H1 (cell line): Measurements from ENCODE around the gene DKKL1. TPM values are rescaled to one million over a fixed set of nuclear protein-coding genes. Genes with fewer than 3 reads are reported as not detected.

Experiments used
- CTCF ChIA-PET: fragments of 300-600 bp; sonication (Branson Sonifier 250); formaldehyde crosslinking; loops from one replicate; lab custom pipeline; 2021; ENCODE audit not compliant: partially characterized antibody; lab: Charles Lee
- POLR2A ChIA-PET: fragments of 300-600 bp; sonication (Branson Sonifier 250); formaldehyde crosslinking; loops from one replicate; lab custom pipeline; 2021; ENCODE audit warnings: inconsistent platforms; ENCODE audit not compliant: partially characterized antibody; lab: Charles Lee
- DNase-seq, 2 experiments: peaks; one replicate each; pipeline versions ENCODE4 v3.0.0 to v3.0.0-alpha.2; 2010 to 2022; ENCODE audit warnings: low spot score in 2 of 2, low read depth in 1 of 2, mixed read lengths in 1 of 2
- FAIRE-seq: peaks from 2 replicates; lab custom pipeline; 2011; peaks lifted over from hg19 to GRCh38; lab: Jason Lieb, UNC
- H2AFZ ChIP-seq: 2 replicates; pipeline ENCODE4 v1.8.1; 2012; ENCODE audit warnings: low read length, inconsistent platforms
- H2AK5ac ChIP-seq: 2 replicates; pipeline ENCODE4 v1.6.1; 2013; ENCODE audit warnings: low read depth, low read length
- H2BK120ac ChIP-seq: replicated peaks from 2 replicates; pipeline ENCODE3; 2013; ENCODE audit warnings: low read depth, low read length, inconsistent platforms
- H2BK12ac ChIP-seq: 2 replicates; pipeline ENCODE4 v1.6.1; 2013; ENCODE audit warnings: low read depth, low read length
- H2BK15ac ChIP-seq: 2 replicates; pipeline ENCODE4 v1.6.1; 2013; ENCODE audit warnings: low read length
- H2BK20ac ChIP-seq: 2 replicates; pipeline ENCODE4 v1.6.1; 2013; ENCODE audit warnings: low read length
- H2BK5ac ChIP-seq: 2 replicates; pipeline ENCODE4 v1.6.1; 2013; ENCODE audit warnings: low read depth, low read length
- H3K14ac ChIP-seq: 2 replicates; pipeline ENCODE4 v1.6.1; 2013; ENCODE audit warnings: inconsistent platforms; ENCODE audit not compliant: insufficient read length
- H3K18ac ChIP-seq: 2 replicates; pipeline ENCODE4 v1.6.1; 2013; ENCODE audit warnings: low read length; ENCODE audit errors: extremely low read depth
- H3K23ac ChIP-seq: 2 replicates; pipeline ENCODE4 v1.6.1; 2013; ENCODE audit warnings: inconsistent platforms; ENCODE audit not compliant: insufficient read length
- H3K23me2 ChIP-seq: 2 replicates; pipeline ENCODE4 v1.6.1; 2013; ENCODE audit warnings: low read depth, low read length
- H3K27ac ChIP-seq: 2 replicates; pipeline ENCODE4 v1.6.1; 2011; ENCODE audit warnings: low read depth, low read length, inconsistent platforms
- H3K27me3 ChIP-seq, 4 experiments: replicated peaks in 1 of 4; 1 replicate in 1 of 4; 2 replicates in 3 of 4; pipeline versions ENCODE4 v1.6.1 to v1.8.1; 2011 to 2013; ENCODE audit warnings: low read length in 3 of 4, mild to moderate bottlenecking in 3 of 4, inconsistent platforms in 2 of 4, mixed read lengths in 2 of 4, moderate library complexity in 1 of 4; ENCODE audit not compliant: control insufficient read depth in 3 of 4, insufficient read depth in 3 of 4; ENCODE audit errors: extremely low read depth in 1 of 4
- H3K36me3 ChIP-seq, 4 experiments: 2 replicates each; pipeline versions ENCODE4 v1.6.1 to v1.8.1; 2011 to 2013; ENCODE audit warnings: mild to moderate bottlenecking in 4 of 4, low read length in 3 of 4, moderate library complexity in 2 of 4, control low read depth in 1 of 4, inconsistent platforms in 1 of 4; ENCODE audit not compliant: insufficient read depth in 4 of 4, control insufficient read depth in 2 of 4
- H3K4ac ChIP-seq: replicated peaks from 2 replicates; pipeline ENCODE3; 2013; ENCODE audit warnings: low read length, low read depth, mixed read lengths, inconsistent platforms; ENCODE audit not compliant: insufficient read length
- H3K4me1 ChIP-seq, 4 experiments: replicated peaks in 1 of 4; 1 replicate in 1 of 4; 2 replicates in 3 of 4; pipeline versions ENCODE4 v1.6.1 to v1.8.1; 2011 to 2013; ENCODE audit warnings: low read length in 3 of 4, inconsistent platforms in 2 of 4, mixed read lengths in 1 of 4; ENCODE audit not compliant: insufficient read depth in 4 of 4, control insufficient read depth in 3 of 4
- H3K4me2 ChIP-seq, 2 experiments: 2 replicates each; pipeline versions ENCODE4 v1.6.1 to v1.8.1; 2011 to 2013; ENCODE audit warnings: low read depth in 2 of 2, low read length in 2 of 2, control low read depth in 1 of 2, inconsistent platforms in 1 of 2, mild to moderate bottlenecking in 1 of 2; ENCODE audit not compliant: insufficient read depth in 1 of 2
- H3K4me3 ChIP-seq, 4 experiments: fragments of 200-600, 300-600 bp in 1 of 4; sonication (generic), shearing (Covaris generic), sonication (Bioruptor Twin) in 1 of 4; 2 replicates each; pipeline versions ENCODE4 v1.5.1 to v1.8.1; 2011 to 2016; ENCODE audit warnings: low read length in 4 of 4, low read depth in 3 of 4, control low read depth in 2 of 4, inconsistent platforms in 2 of 4, mild to moderate bottlenecking in 2 of 4, mixed read lengths in 1 of 4, moderate library complexity in 1 of 4; ENCODE audit not compliant: insufficient read depth in 2 of 4; ENCODE audit errors: extremely low read depth in 1 of 4
- H3K56ac ChIP-seq: replicated peaks from 2 replicates; pipeline ENCODE3; 2013; ENCODE audit warnings: low read depth, mild to moderate bottlenecking, mixed read lengths, low read length, inconsistent platforms; ENCODE audit not compliant: insufficient read length
- H3K79me1 ChIP-seq: 2 replicates; pipeline ENCODE4 v1.6.1; 2013; ENCODE audit warnings: low read depth, low read length, control low read depth
- H3K79me2 ChIP-seq, 2 experiments: 2 replicates each; pipeline versions ENCODE4 v1.6.1 to v1.8.1; 2012 to 2013; ENCODE audit warnings: low read length in 2 of 2, mild to moderate bottlenecking in 2 of 2, inconsistent platforms in 1 of 2; ENCODE audit not compliant: insufficient read depth in 2 of 2, control insufficient read depth in 1 of 2
- H3K9ac ChIP-seq, 4 experiments: replicated peaks in 1 of 4; 1 replicate in 1 of 4; 2 replicates in 3 of 4; pipeline versions ENCODE4 v1.6.1 to v1.8.1; 2011 to 2013; ENCODE audit warnings: low read depth in 3 of 4, low read length in 3 of 4, control low read depth in 2 of 4, mild to moderate bottlenecking in 2 of 4, moderate library complexity in 2 of 4, inconsistent platforms in 1 of 4; ENCODE audit errors: extremely low read depth in 1 of 4
- H3K9me3 ChIP-seq, 2 experiments: 2 replicates each; pipeline versions ENCODE4 v1.6.1 to v1.8.1; 2012 to 2013; ENCODE audit warnings: mild to moderate bottlenecking in 2 of 2, moderate library complexity in 2 of 2, control low read depth in 1 of 2, inconsistent platforms in 1 of 2, low read depth in 1 of 2, low read length in 1 of 2, mixed read lengths in 1 of 2; ENCODE audit not compliant: insufficient read depth in 2 of 2
- H4K20me1 ChIP-seq, 2 experiments: replicated peaks in 1 of 2; 2 replicates each; pipeline versions ENCODE3 to v1.8.1; 2011 to 2013; ENCODE audit warnings: inconsistent platforms in 2 of 2, low read length in 2 of 2, mild to moderate bottlenecking in 1 of 2; ENCODE audit not compliant: insufficient read depth in 2 of 2, control insufficient read depth in 1 of 2
- H4K5ac ChIP-seq: 2 replicates; pipeline ENCODE4 v1.6.1; 2013; ENCODE audit warnings: low read length, low read depth, mixed read lengths, inconsistent platforms; ENCODE audit not compliant: insufficient read length
- H4K8ac ChIP-seq: 2 replicates; pipeline ENCODE4 v1.8.0; 2013; ENCODE audit warnings: mild to moderate bottlenecking, moderate library complexity, low read length, inconsistent platforms; ENCODE audit not compliant: insufficient read depth; ENCODE audit errors: extremely low read depth
- H4K91ac ChIP-seq: replicated peaks from 2 replicates; pipeline ENCODE3; 2013; ENCODE audit warnings: low read length, mixed read lengths, inconsistent platforms; ENCODE audit not compliant: insufficient read length
- CBX8 ChIP-seq: fragments of 300-800, 300-1000 bp; sonication (generic); IDR thresholded peaks from 2 replicates; pipeline ENCODE4 v1.7.1; 2016; ENCODE audit warnings: low read depth, low read length, borderline replicate concordance
- EGR1 ChIP-seq: IDR thresholded peaks from 2 replicates; pipeline ENCODE4 v1.6.1; 2011; ENCODE audit warnings: low read depth, low read length, borderline replicate concordance
- EP300 ChIP-seq, 2 experiments: IDR thresholded peaks; 1 replicate in 1 of 2; 2 replicates in 1 of 2; pipeline ENCODE4 v1.6.1; 2011 to 2012; ENCODE audit warnings: low read depth in 2 of 2, low read length in 2 of 2, mild to moderate bottlenecking in 2 of 2, borderline replicate concordance in 1 of 2, inconsistent platforms in 1 of 2, moderate library complexity in 1 of 2
- HDAC6 ChIP-seq: IDR thresholded peaks from one replicate; pipeline ENCODE4 v1.7.1; 2012; ENCODE audit warnings: low read depth, mild to moderate bottlenecking, inconsistent platforms, low read length, moderate library complexity
- JUN ChIP-seq: IDR thresholded peaks from 2 replicates; pipeline ENCODE4 v1.6.1; 2011; ENCODE audit warnings: low read depth, mild to moderate bottlenecking, improper control_type of control experiment, low read length
- JUND ChIP-seq: IDR thresholded peaks from 2 replicates; pipeline ENCODE4 v1.6.1; 2011; ENCODE audit warnings: mild to moderate bottlenecking, improper control_type of control experiment, low read length
- KDM1A ChIP-seq: fragments of 200-600, 300-600 bp; sonication (generic); IDR thresholded peaks from 2 replicates; pipeline ENCODE4 v1.7.1; 2016; ENCODE audit warnings: mild to moderate bottlenecking, low read length, borderline replicate concordance
- KDM4A ChIP-seq: IDR thresholded peaks from one replicate; pipeline ENCODE4 v1.7.1; 2012; ENCODE audit warnings: low read depth, mild to moderate bottlenecking, moderate library complexity, low read length, inconsistent platforms; ENCODE audit not compliant: severe bottlenecking
- MAFK ChIP-seq: IDR thresholded peaks from 2 replicates; pipeline ENCODE4 v1.6.1; 2012; ENCODE audit warnings: low read depth, mild to moderate bottlenecking, improper control_type of control experiment, low read length
- NANOG ChIP-seq: IDR thresholded peaks from 2 replicates; pipeline ENCODE4 v1.6.1; 2011; ENCODE audit warnings: low read length, low read depth, mild to moderate bottlenecking, inconsistent platforms; ENCODE audit not compliant: insufficient read depth, poor library complexity, severe bottlenecking
- POU5F1 ChIP-seq: IDR thresholded peaks from 2 replicates; pipeline ENCODE4 v1.6.1; 2011; ENCODE audit warnings: low read depth, mild to moderate bottlenecking, low read length, moderate library complexity
- SP2 ChIP-seq: IDR thresholded peaks from 2 replicates; pipeline ENCODE4 v1.6.1; 2012; ENCODE audit warnings: mild to moderate bottlenecking, low read length, inconsistent platforms
- SUZ12 ChIP-seq: fragments of 200-600 bp; sonication (generic); IDR thresholded peaks from 2 replicates; pipeline ENCODE4 v1.6.1; 2012; ENCODE audit warnings: mild to moderate bottlenecking, inconsistent platforms, low read length, moderate library complexity, mixed read lengths
- TEAD4 ChIP-seq: IDR thresholded peaks from 2 replicates; pipeline ENCODE4 v1.6.1; 2012; ENCODE audit warnings: low read depth, low read length, inconsistent platforms, mixed read lengths
- WGBS, 2 experiments: shearing (Covaris generic) in 1 of 2; methylation state at CpG; one replicate each; pipeline versions ENCODE4 v1.1.6 to v1.1.7; 2013 to 2015; ENCODE audit warnings: low lambda C conversion rate in 2 of 2, mixed read lengths in 2 of 2, inconsistent platforms in 1 of 2, low coverage in 1 of 2, missing lambda C conversion rate in 1 of 2; ENCODE audit not compliant: insufficient replicate concordance in 2 of 2, insufficient coverage in 1 of 2, insufficient read length in 1 of 2; ENCODE audit errors: extremely low coverage in 1 of 2, missing lambda C conversion rate in 1 of 2; 5-methylcytosine and 5-hydroxymethylcytosine counted together
- polyA plus RNA-seq, 7 experiments: library from polyadenylated mRNA; depleted of rRNA in 3 of 7; stranded (reverse) in 5 of 7; unstranded in 2 of 7; fragments of >200 nt in 5 of 7; fragments of 200-250 nt in 2 of 7; gene quantifications; 1 replicate in 5 of 7; 2 replicates in 1 of 7; 4 replicates in 1 of 7; pipeline versions ENCODE4 v1.2.1 to v1.2.3, GENCODE V29; 2011 to 2013; ENCODE audit warnings: missing spikeins in 2 of 7, mixed read lengths in 2 of 7
- total RNA-seq: library from RNA; stranded (reverse); fragmentation: NEBNext Ultra II Directional; extraction: Animal tissue kit (Norgen Biotek cat#: 25700); gene quantifications from 2 replicates; pipeline ENCODE4 v1.2.1, GENCODE V29; 2021

Gene DKKL1
- total and polyA plus RNA-seq, 2 of the 8 experiments (the other 6 are each of a cell fraction or from before 2014, with no cell fraction given): 2.6 to 6.8 TPM

DNA sequence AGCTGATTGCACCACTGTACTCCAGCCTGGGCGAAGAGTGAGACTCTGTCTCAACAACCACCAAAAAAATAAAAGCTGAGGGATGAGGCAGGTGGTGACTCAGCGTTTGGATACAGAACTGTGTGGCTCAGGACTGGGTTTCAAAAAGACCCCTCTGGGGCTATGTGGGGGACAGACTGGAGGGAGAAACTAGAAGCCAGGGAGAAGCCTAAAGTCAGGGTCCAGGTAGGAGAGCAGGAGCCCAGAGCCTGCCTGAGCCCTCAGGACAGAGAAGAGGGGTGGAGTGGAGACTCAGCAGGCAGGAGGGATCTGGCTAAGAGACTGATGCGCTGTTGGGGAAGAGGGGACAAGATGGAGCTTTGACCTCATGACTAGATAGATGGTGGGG is 30.3 kb upstream of the DKKL1 start:
- CTCF ChIA-PET: interaction anchor here (1.2 to 1.7 kb wide), 3 partner anchors 32 to 103 kb away, joined by 3 to 4 read pairs (median 3); no protein-coding TSS in a partner anchor
- DNase-seq: no peak
- TF ChIP-seq JUN: no peak
- no peak for TF ChIP-seq MAFK
- TF ChIP-seq POU5F1: no peak
- TF ChIP-seq KDM4A: no peak
- TF ChIP-seq EGR1: no peak
- TF ChIP-seq NANOG: no peak
- no peak for TF ChIP-seq JUND
- TF ChIP-seq CBX8: no peak
- no peak for TF ChIP-seq SUZ12
- no peak for TF ChIP-seq KDM1A
- TF ChIP-seq HDAC6: no peak
- TF ChIP-seq EP300 (IDR thresholded peaks at IDR 0.05; ENCODE audit: borderline replicate concordance in 1 of 2, low read depth in 2 of 2, low read length in 2 of 2): no peak
- no peak for TF ChIP-seq SP2
- TF ChIP-seq TEAD4: no peak

More for the DNA sequence above, 30.3 kb upstream of the DKKL1 start:
- WGBS, 2 experiments: 86% methylated on average over 3 of the region's 3 CpGs; no CpG with 5 or more reads in 1 of the 2 experiments
- POLR2A ChIA-PET: interaction anchor here (0.9 kb wide), 2 partner anchors 11 to 91 kb away, joined by 3 read pairs; no protein-coding TSS in a partner anchor
- Histone ChIP-seq H3K23me2 (peaks cover 7% of the 10 kb centered on the region), H2BK15ac (no peak overlapping the region), H4K91ac (no peak overlapping the region), H3K36me3 (0 out of 8 replicates have a peak, but pooled peaks cover 0 to 5% (median 0%) of the 10 kb centered on the region in 4 experiments), H2BK5ac (no peak overlapping the region), H3K23ac (no peak overlapping the region), H3K27ac (no peak overlapping the region), H2BK20ac (no peak overlapping the region), H3K9me3 (no peaks in the 10 kb centered on the region), H4K8ac (no peak overlapping the region), H3K14ac (no peak overlapping the region), H4K5ac (no peak overlapping the region), H3K27me3 (peaks cover 0 to 10% (median 3%) of the 10 kb centered on the region in 4 experiments; a peak in 4 of 7 replicates), H3K4me3 (no peak overlapping the region), H4K20me1 (peaks cover 2 to 9% of the 10 kb centered on the region in 2 experiments), H2AFZ (no peak overlapping the region), H3K4me2 (no peak overlapping the region), H3K9ac (no peak overlapping the region), H3K4me1 (peaks cover 0 to 10% (median 7%) of the 10 kb centered on the region in 4 experiments; a peak in 6 of 7 replicates), H3K4ac (no peak overlapping the region), H3K79me1 (no peaks in the 10 kb centered on the region), H3K79me2 (no peaks in the 10 kb centered on the region), H2AK5ac (no peak overlapping the region), H3K18ac (no peak overlapping the region), H3K56ac (no peak overlapping the region), H2BK12ac (no peak overlapping the region), H2BK120ac (no peak overlapping the region)
- FAIRE-seq: no peak
